Renal pelvis (tissue), 4 donors: ENCODE data around the gene PRDM2. TPM values are rescaled to one million over a fixed set of nuclear protein-coding genes. Genes with fewer than 3 reads are reported as not detected.
"Not testable (repeated sequence)": the region's sequence is repeated elsewhere in the genome, so short reads cannot be mapped to it uniquely, and the experiment has no call there.

Experiments used
- DNase-seq: peaks from one replicate; pipeline ENCODE4 v3.0.0-alpha.2; 2013
- polyA plus RNA-seq, 3 donors: library from polyadenylated mRNA; unstranded; fragments of 120-200 nt; gene quantifications; one replicate each; pipeline ENCODE4 v1.2.1, GENCODE V29; 2013; ENCODE audit not compliant: insufficient read length in 3 of 3

The PRDM2 gene
- polyA plus RNA-seq, 3 donors: 35.3 to 36.9 (median 36.4) TPM

GRCh38 chr1:13694886-13695684 lies 4.9 kb upstream of the PRDM2 start:
- DNase-seq: no peak

- DNase-seq: no peak
Measured at GRCh38 chr1:13697738-13698137, 2.2 kb upstream of the PRDM2 start.

DNA sequence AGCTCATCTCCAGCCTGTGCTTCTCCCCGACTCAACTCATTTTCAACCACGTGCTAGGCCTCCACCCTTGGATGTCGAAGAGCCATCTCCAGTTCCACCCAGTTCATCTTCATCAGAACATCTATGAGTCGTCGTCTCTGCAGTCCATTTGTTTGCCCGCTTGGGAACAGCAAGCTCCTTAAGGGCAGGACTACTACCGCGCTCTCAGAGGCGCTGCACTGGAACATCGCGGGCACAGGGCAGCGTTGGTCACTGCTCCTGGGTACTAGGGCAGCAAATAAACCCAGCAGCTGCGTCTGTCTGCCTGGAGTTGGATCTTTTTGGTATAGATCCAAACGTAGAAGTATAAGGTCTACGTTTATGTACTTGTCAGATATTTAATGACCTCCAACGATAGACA lies 478 bp upstream of the PRDM2 start:
- DNase-seq: no peak

DNA sequence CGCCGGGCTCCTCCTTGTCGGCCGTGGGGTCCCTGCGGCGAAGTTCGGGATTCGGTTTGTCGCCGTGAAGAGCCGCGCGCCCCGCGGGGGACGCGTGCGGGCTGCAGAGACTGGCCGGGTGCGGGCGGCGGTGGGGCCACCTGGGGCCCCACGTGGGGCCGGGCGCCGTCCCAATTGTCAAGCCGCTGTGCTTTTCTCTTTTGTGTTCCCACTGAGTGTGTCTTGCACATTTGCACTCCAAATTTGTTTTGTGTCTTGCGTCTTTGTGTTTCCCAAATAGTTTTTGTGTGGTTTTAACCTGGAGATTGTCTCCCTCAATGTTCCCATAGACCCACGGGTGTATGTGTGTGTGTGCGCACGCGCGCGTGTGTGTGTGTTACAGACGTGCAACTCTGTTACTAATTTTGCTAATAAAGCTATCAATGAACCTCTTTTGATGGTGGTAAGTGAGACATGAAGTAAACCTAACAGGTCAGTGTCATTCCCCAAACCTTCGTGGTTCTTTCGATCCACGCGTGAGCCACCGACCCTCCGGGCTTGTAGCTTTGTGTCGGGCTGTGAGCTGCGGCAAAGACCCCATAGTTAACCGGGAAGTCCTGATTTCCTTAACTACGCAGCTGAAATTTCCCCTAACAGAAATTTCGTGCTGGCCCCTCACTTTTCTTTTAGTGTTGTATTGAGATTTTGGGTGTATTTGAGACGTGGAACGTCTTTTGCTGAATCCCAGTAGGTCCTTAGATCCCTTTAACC lies 708 bp downstream of the PRDM2 start:
- DNase-seq: no peak

DNA sequence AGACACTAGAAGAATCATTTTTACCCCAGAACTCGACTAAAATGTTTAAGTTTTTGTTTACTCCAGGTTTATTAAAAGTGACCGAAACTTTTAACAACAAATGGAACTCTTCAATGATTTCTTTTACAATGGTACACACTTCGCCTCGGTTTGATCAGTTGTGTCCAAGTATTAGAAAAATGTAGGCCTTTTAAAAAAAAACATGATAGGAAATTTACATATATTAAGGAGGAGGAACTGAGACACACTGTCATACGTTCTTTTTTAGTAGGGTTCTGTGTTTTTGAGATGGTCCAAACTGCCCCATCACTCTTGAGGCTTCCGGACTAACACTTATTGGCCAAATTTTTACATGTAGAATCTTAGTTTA lies 1.3 kb downstream of the PRDM2 start:
- DNase-seq: no peak

DNA sequence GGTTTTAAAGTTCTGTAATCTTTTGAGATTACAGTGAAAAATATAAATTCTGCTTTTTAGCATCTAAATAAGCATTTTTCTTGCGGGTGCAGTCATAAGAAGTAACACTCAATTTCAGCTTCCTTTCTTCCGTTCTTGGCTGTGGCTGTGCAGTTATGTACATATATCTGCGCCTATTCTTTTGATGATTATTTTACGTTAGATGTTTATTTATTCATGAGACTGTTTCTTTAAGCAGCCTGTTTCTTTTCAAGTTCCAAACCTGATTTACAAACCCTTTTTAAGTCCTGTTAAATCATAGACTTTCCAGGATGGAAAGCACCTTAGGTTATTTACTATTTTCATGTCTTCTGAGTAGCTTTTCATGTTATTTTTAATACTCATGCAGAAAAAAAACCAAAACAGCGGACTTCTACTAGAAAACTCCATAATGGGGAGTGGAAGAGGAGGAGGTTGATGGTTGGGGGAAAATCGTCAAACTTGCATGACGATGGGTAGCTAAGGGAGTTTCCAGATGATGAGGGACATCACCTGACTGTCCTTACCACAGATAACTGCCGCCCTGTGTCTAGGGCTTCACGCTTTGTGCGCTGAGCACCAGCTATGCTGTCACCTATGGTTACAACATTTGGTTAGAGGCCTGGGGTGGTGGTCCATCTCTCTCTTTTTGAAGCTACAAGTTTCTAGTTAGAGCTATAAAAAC lies 2.6 kb downstream of the PRDM2 start:
- DNase-seq: no peak

DNA sequence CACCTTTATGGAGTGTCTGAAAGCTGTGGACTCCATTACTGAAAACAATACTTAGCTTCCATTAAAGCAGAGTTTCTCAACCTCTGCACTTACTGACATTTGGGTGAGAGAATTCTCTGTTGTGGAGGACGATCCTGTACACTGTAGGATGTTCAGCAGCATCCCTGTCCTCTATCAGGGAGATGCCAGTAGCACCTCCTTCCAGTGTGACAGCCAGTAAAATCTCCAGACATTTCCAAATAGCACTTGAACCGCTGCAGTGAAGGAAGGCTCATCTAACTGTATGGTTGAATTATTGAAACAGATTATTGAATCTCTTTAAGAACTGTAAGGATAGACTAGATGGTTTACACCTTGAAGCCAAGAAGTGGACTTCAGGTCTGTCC lies 3.1 kb downstream of the PRDM2 start:
- DNase-seq: no peak

GRCh38 chr1:13703558-13704490 lies 3.8 kb downstream of the PRDM2 start:
- DNase-seq: no peak

DNA sequence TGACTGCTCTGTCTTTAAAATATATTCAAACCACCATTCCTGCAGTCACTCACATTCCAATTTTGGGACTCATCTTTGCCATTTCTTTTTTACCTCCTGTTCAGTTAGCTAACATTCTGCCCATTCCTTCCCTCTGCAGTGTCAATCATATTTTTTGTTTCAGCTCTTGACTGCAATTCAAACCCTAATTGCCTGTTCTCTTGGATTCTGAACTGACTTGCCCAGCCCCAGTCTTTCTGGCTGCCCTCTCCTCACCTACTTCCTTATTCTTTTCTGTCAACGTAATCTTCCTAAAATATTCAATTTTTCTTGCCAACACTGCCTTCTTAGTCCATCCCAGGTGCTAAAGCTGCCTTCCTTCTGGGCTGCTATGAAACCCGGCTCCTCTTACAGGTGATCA lies 6.1 kb downstream of the PRDM2 start:
- DNase-seq: no peak

DNA sequence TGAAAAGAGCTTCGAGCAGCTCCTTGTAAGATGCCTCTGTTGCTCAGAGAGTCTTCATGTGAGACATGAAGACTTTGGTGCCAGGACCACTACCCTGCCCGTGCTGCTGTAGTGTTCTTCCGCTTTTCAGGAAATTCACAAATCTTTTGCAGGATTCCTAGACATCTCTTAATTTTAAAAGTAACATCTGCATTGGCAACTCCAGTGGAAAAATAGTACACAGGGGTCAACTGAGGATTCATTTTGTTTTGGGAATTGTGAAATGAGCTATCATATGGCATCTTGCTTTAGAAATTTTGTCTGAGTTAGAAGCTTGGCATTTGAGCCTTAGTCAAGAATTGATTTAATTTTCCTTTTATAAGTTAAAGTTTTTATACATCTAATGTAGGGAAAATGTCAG lies 7.2 kb downstream of the PRDM2 start:
- no peak for DNase-seq

DNA sequence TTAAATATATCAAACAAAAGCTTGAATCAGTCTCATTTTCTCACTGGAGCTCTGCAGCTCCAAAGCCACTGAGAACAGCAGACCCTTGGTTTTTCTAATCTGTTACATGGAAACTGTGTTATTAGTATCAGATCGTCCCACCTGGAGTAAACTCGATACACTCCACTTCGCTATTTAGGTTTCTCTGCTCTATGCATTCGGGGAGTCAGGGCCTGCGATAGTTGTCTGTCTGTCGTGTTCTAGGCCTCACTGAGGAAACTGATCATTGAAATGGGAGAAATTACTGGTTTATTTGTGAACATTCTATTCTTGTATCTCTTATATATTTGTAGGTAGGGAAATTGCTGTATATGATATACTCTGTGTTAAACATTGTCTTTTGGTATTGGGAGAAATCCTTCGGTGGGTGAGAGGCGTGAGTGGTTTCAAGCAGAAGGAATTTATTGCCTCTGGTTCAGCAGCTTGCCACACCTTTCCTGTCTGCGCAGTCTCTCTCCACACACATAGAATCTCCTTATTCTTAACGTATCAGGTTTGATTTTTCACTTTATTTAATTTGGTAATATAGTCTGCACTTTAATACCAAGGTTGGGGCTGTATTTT lies 8.5 kb downstream of the PRDM2 start:
- no peak for DNase-seq

DNA sequence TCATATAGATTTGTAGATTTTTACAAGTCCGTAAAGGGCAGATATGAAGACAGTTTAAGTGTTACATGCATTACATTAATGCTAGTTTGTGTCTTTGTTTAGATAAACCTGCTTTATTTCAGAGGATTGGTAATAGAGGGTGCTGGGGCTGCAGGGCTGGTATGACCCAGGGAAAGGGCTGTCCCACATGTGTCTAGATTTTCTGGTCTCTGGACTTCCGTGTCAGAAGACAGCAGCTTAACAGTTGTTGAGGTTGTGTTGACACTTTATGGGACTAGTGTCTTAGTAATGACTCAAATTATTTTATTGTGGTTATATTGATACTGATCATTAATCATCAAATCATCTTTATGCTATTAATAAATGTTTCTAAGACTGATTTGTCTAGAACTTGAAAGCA lies 10.1 kb downstream of the PRDM2 start:
- no peak for DNase-seq

DNA sequence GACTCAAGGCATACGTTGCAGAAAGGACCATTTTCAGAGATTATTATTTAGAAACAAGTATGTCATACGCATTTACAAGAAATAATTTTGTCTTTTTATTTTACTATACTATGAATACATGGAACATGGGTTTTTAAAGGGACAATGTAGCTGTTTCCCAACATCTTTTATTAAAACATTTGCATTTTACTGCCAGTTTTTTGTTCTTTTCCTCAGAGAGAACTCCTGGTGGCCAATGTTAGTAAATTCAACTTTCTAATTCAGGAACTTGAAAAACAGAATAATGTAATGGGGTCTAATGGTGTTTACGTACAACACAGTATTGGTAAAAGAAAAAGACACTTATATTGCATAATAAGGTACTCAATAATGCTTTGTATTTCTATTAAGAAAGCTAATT lies 14.9 kb downstream of the PRDM2 start:
- DNase-seq: no peak

DNA sequence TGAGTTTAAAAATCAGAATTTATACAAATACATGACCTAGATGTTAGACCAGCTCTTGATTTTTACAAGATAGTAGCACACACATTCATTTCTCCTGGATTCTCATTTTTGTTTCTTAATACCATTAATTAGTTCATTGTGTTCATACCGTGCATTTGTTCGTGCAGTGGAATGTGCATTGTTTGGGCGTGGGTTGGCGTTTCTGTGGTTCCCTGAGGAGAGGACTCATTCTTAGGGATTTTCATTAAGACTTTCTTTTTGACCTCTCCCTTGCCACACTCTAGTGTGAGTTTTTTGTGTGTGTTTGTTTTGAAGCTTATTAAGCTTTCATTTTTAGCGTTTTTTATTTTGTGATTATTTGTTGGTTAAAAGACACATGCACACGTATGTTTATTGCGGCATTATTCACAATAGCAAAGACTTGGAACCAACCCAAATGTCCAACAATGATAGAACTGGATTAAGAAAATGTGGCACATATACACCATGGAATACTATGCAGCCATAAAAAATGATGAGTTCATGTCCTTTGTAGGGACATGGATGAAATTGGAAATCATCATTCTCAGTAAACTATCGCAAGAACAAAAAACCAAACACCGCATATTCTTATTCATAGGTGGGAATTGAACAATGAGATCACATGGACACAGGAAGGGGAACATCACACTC lies 15.8 kb downstream of the PRDM2 start:
- DNase-seq: not testable (repeated sequence)

GRCh38 chr1:13722808-13723360 lies 22.9 kb downstream of the PRDM2 start:
- no peak for DNase-seq

- no peak for DNase-seq
Measured at GRCh38 chr1:13723810-13724209, 23.8 kb downstream of the PRDM2 start.

- DNase-seq: no peak
Measured at GRCh38 chr1:13725714-13726175, 25.8 kb downstream of the PRDM2 start.

DNA sequence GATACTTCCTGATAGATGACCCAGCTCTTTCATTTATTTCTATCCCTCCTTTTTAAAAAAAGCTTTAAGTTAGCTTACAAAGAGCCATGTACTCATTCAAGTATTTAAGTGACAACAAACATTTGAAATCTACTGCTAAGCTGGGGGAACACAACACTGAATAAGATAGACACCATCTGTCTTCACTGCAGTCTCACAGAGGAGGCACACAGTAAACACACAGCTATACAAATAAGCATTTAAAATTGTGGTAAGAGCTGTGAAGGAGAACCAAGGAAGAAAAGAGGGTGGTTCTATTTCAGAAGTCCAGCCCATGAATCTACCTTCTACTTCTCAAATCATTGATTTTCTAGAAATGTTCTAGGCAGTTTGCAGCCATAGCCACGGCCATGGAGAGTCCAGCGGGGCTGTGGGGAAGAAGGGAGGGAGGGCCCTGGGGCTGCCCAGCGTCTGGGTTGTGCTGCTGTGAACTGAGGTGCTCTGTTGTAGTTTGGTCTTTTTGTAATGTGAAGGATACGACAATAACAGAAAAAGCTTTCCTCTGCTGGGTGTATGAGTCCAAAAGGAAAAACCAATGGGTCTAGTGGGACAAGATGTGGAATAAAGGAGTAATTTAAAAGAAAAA lies 28.2 kb downstream of the PRDM2 start:
- DNase-seq: no peak

DNA sequence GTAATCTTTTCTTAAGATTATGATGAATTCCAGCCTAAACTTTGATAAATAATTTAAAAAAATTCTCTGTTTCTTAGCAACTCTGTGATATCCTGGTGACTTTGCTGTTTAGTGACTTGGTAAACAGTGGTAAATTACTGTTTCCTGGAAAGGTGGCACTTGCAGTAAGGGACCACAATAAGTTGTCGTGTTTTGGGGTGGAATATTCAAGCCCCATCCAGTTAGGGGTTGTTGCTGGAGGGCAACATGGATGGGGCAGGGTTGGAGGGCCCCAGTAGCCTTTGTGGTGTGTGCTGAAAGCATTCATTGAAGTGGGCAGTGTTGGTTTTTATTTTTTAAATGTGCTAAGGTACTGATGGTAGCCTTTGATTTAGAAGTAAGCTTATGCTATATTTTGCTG lies 30.3 kb downstream of the PRDM2 start:
- no peak for DNase-seq
